ENCODE data around the gene SLC10A3.
A peak's percentile ranks its signal among the peaks of the same experiment; 100 is the strongest.

Gene SLC10A3

GRCh38 chrX:154484255-154485149 lies 5.9 kb downstream of the SLC10A3 start:
- no peak overlapping the region for H3K4me3 ChIP-seq (ENCODE audit: low read depth, low read length)

DNA sequence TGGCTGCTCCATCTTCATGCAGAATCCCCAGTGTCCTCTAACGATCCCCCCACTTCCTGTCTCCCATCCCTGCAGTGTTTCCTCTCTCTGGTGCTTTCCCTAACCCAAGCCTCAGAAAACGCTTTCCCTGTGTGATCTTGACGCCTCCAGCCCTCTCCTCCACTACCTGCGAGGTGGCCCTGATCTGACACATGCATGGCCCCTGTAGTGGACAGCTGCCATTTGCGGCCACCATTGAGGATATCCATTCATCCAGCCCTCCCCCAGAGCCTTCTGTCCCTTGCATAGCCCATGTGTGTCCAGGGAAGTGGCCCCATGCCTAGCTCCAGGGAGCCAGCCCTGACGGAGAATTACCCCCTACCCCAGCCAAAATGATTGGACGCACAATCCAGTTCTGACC lies 7.1 kb downstream of the SLC10A3 start:
- H3K4me3 ChIP-seq (ENCODE audit: low read depth, low read length): no peak overlapping the region

GRCh38 chrX:154482786-154483185 lies 7.6 kb downstream of the SLC10A3 start:
- no peak overlapping the region for H3K4me3 ChIP-seq (ENCODE audit: low read depth, low read length)

DNA sequence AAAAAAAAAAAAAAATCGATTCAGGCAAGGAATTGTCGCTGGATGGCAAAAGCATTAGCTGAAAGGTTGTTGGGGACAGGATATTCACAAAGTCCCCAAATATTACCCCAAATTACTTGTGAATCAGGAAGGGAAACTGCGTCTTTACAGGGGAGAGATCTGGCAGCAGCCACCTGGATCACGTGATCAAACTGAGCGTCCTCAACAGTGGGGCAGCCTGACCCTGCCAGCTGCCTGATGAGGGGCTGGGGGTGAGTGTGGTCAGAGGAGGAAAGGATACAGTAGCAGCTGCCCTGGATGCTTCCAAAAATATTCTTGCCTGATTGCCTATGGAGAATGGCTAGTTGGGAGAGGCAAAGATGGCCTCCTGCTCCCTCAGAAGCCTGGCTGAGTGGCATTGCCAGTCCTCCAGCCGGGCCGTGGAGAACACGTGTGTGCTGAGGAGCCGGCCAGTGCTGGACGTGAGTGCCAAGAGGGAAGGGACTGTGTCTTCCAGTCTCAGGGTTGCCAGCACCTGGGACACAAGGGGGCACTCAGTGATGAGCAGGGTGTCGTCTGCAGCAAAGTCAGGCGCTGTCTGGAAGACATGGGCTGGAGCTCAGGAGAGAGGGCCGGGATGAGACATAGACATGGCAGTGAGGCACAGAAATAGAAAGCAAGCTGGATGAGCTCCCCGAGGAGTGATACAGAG lies 8.4 kb downstream of the SLC10A3 start:
- no peak overlapping the region for H3K4me3 ChIP-seq (ENCODE audit: low read depth, low read length)

- no peak overlapping the region for H3K4me3 ChIP-seq (ENCODE audit: low read depth, low read length)
Measured at GRCh38 chrX:154481195-154481594, 9.2 kb downstream of the SLC10A3 start.

DNA sequence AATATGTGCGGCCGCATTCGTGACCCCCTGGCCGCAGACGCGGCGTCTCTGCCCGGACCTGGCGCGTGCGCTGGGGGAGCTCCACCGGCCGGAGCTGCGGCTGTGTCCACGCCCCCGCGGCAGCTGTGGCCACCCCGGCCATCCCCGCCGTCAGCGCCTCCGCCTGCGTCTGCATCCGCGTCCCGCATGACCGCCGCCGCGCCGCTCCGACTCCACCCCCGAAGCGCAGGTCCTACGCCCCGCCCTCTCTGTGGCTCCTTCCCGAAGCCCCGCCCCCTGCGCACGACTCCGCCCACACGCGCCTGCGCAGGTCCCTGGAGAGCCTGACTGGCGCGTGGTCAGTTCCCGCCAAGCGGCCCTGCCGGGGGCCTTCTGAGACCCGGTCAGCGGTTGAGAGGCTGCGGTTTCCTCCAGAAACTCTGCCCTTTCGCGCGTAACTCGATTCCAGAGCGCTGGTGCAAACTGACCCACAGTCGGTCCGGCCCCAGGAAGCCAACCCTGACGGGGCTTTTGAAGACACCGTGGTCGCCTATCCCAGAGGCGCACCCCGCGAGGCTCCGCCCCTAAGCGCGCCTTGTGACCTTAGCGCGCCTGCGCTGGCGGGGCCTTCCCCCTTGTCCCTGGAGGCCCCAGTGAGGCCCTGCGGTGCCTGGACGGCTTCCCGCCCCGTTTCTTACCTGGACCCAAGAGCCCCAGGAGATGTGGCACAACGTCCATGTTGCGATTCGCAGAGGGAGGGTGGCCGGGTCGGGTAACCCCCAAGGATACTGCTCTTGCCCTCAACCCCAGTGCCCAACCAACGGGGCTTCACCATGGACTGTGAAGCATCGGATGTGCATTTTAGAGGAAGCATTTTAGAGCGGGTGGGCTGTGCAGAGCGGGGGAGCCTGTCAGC lies 11.5 kb downstream of the SLC10A3 start, which contains the start of gene LAGE3:
Gene LAGE3, minus strand, starts transcription at position 554 of the 895 bp plus-strand sequence. Its CDS starts 366 bp downstream, at position 188.
- H3K4me3 ChIP-seq (ENCODE audit: low read depth, low read length): peak within 1 kb of the TSS; percentile 21

DNA sequence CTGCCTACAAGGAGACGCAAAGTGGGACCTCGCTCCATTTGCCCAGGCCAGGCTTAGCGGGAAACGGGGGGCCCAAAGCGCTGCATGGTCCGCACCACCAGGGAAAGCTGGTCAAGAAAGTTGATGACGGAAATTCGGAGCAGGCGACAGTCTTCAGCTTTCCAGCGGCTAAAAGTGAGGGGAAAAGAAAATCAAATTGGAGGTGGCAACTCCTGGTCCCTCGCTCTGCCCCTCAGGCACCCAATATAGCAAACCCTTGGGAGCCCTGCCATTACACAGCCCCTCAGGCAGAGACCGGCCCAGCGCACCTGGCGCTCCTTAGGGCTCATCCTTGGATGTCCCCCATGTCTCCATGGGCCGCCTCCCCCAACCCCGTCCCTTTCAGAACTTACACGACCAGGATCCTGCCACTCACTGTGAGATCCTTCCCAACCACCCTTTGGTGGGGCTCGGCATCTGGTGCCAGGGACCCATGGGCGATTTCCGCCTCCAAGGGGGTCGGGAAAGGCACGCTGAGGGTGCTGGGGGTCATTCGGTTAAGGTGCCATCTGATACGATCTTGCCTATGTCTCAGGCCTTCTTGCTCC lies 12.4 kb downstream of the SLC10A3 start:
- peak overlapping the region; percentile 21 for H3K4me3 ChIP-seq (ENCODE audit: low read depth, low read length)

- no peak overlapping the region for H3K4me3 ChIP-seq (ENCODE audit: low read depth, low read length)
Measured at GRCh38 chrX:154476821-154477220, 13.6 kb downstream of the SLC10A3 start.

DNA sequence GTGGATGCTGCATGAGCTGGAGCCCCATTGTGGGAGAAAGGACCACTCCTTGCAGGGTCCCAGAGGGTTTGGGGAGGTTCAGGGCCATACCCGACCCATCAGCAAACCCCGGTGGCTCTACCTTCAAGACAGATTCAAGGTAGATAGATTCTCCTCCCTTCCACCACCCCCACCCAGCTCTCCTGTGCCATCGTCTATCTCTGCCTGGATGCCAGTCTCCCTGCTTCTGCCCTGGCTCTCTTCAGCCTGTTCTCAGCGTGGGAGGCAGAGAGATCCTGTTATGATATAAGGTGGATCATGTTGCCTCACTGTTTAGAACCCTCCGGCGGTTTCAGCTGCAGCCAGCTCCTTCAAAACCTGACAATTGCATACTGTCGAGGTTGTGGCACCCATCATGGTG lies 16.7 kb downstream of the SLC10A3 start:
- no peak overlapping the region for H3K4me3 ChIP-seq (ENCODE audit: low read depth, low read length)

GRCh38 chrX:154472685-154473632 lies 17.5 kb downstream of the SLC10A3 start:
- no peak overlapping the region for H3K4me3 ChIP-seq (ENCODE audit: low read depth, low read length)

DNA sequence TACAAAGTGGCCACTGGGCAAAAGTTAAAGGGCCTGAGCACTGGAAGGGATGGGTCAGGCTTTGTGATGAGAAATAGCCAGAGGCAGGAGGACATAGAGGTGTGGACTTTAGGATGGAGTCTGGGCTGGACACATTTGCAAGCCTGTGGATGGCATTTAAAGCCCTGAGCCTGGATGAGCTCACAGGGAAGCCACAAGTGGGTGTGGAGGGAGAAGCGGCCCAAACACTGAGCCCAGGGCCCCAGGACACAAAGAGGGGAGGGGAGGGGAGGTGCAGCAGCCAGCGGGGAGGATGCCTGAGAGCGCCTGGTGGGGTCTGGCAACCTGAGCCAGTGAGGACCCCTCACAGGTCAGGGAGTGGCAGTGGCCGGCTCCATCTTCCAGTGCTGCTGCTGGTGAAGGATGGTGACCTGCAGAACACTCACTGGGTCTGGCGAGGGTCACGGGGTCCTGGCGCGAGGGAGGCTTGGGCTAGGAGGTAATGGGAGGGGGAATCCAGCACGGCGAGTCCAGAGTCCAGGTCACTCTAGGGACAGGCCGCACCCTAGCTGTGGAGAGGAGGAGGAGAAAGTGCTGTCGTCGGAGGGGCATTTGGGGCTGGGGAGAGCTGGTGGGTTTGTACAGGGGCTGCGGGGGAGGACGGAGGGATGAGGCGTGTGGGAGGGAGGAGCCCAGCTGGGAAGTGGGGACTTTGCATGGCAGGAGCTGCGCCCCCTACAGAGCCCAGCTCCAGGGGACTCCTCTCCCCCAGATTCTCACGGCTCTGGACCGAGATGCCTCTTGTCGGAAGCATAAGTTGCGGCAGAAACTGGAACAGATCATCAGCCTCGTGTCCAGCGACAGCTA lies 18.4 kb downstream of the SLC10A3 start:
- H3K4me3 ChIP-seq (ENCODE audit: low read depth, low read length): no peak overlapping the region

GRCh38 chrX:154470914-154471568 lies 19.4 kb downstream of the SLC10A3 start:
- H3K4me3 ChIP-seq (ENCODE audit: low read depth, low read length): no peak overlapping the region

DNA sequence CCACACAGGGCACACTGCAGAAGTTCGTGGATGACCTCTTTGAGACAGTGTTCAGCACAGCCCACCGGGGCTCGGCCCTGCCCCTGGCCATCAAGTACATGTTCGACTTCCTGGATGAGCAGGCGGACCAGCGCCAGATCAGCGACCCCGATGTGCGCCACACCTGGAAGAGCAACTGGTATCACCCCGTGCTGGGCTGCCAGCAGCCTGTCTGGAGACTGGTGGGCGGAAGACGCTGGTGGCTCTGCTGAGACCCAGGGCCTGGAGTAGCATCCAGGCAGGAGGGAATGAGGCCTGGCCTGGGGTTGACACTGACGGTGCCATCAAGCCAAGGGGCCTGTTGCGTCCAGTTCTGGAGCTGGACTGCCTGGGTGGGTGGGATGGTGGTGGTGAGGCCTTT lies 20.0 kb downstream of the SLC10A3 start:
- no peak overlapping the region for H3K4me3 ChIP-seq (ENCODE audit: low read depth, low read length)

- H3K4me3 ChIP-seq (ENCODE audit: low read depth, low read length): no peak overlapping the region
Measured at GRCh38 chrX:154469880-154470279, 20.5 kb downstream of the SLC10A3 start.

DNA sequence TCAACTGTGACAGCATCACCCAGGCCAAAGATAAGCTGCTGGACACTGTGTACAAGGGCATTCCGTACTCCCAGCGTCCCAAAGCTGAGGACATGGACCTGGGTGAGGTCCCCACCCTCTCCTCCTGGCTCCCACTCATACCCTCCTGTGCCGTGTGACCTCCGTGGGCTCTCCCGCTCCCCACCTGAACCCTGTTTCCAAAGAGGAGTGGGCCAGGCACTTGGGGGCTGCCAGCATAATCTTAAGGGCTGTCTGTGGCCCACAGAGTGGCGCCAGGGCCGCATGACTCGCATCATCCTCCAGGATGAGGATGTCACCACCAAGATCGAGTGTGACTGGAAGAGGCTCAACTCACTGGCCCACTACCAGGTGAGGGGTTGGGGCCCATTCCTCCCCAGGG lies 21.3 kb downstream of the SLC10A3 start:
- H3K4me3 ChIP-seq (ENCODE audit: low read depth, low read length): no peak overlapping the region

DNA sequence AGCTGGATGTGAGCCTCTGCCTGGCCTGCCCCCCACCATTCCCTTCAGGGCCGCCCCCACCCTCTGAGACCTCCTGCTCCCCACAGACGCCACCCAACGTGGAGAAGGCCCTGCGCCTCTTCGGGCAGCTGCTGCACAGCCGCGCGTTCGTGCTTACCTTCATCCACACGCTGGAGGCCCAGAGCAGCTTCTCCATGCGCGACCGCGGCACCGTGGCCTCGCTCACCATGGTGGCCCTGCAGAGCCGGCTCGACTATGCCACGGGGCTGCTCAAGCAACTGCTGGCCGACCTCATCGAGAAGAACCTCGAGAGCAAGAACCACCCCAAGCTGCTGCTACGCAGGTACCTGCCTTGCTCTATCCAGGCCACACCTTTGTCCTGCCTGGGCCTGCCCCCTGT lies 22.2 kb downstream of the SLC10A3 start:
- H3K4me3 ChIP-seq (ENCODE audit: low read depth, low read length): no peak overlapping the region

DNA sequence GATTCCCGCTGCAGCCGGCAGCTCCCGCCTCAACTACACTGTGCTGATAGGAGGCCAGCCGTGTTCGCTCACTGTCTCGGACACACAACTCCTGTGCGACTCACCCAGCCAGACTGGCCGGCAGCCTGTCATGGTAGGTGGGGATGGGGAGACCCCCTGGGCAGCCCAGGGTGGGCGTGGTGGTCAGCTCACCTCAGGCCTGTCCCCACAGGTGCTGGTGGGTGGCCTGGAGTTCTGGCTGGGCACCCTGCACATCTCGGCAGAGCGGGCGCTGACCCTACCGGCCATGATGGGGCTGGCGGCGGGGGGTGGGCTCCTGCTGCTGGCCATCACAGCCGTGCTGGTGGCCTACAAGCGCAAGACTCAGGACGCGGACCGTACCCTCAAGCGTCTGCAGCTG lies 22.9 kb downstream of the SLC10A3 start:
- H3K4me3 ChIP-seq (ENCODE audit: low read depth, low read length): no peak overlapping the region

DNA sequence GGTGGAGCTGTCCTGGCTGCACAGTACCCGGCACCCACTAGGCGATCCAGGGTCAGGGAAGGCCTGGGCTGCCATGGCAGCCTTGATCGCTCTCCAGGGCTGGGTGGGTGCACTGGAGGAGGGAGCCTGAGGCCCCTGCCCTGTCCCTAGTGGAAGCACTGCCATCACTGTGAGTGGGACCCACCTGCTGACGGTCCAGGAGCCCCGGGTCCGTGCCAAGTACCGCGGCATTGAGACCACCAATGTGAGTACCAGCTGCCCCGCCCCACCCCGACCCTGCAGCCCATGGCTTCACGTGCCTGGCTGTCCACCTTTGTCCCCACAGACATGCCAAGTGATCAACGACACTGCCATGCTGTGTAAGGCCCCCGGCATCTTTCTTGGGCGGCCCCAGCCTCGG lies 23.5 kb downstream of the SLC10A3 start:
- no peak overlapping the region for H3K4me3 ChIP-seq (ENCODE audit: low read depth, low read length)
